DND-41 (cell line): Measurements from ENCODE around the gene SLC27A3.

Experiments
- ATAC-seq: fragments of 200-7000 bp; cut with Tn5 transposase; 3 replicates; pipeline ENCODE4 v1.9.1; 2021; ENCODE audit warnings: low read depth; ENCODE audit not compliant: insufficient read depth
- DNase-seq: peaks from one replicate; pipeline ENCODE4 v3.0.0-alpha.2; 2020
- H2AFZ ChIP-seq: 2 replicates; pipeline ENCODE4 v1.6.0; 2012; ENCODE audit warnings: low read depth, low read length
- H3K27ac ChIP-seq: 2 replicates; pipeline ENCODE4 v1.5.1; 2012; ENCODE audit warnings: low read length, inconsistent platforms
- H3K27me3 ChIP-seq: fragments of 200-600 bp; sonication (generic); 2 replicates; pipeline ENCODE4 v1.6.0; 2012; ENCODE audit warnings: low read length, mild to moderate bottlenecking, inconsistent platforms; ENCODE audit not compliant: insufficient read depth, poor library complexity
- H3K36me3 ChIP-seq: 2 replicates; pipeline ENCODE4 v1.5.1; 2012; ENCODE audit warnings: low read length, inconsistent platforms; ENCODE audit not compliant: insufficient read depth
- H3K4me1 ChIP-seq: 2 replicates; pipeline ENCODE4 v1.5.1; 2012; ENCODE audit warnings: mild to moderate bottlenecking, low read length; ENCODE audit not compliant: insufficient read depth
- H3K4me2 ChIP-seq: 2 replicates; pipeline ENCODE4 v1.6.0; 2012; ENCODE audit warnings: mild to moderate bottlenecking, moderate library complexity, low read length, inconsistent platforms; ENCODE audit not compliant: insufficient read depth
- H3K4me3 ChIP-seq, 2 experiments: fragments of 200-600 bp in 1 of 2; shearing (Covaris generic) in 1 of 2; 2 replicates each; pipeline ENCODE4 v1.5.1; 2012 to 2016; ENCODE audit warnings: inconsistent platforms in 2 of 2, low read length in 2 of 2, mild to moderate bottlenecking in 2 of 2, low read depth in 1 of 2, moderate library complexity in 1 of 2
- H3K79me2 ChIP-seq: 2 replicates; pipeline ENCODE4 v1.6.0; 2012; ENCODE audit warnings: low read length, inconsistent platforms; ENCODE audit not compliant: insufficient read depth
- H3K9ac ChIP-seq: 2 replicates; pipeline ENCODE4 v1.6.0; 2012; ENCODE audit warnings: low read depth, mild to moderate bottlenecking, inconsistent platforms, low read length, moderate library complexity
- H3K9me3 ChIP-seq: 2 replicates; pipeline ENCODE4 v1.5.1; 2012; ENCODE audit warnings: low read length, moderate library complexity, mild to moderate bottlenecking, inconsistent platforms; ENCODE audit not compliant: insufficient read depth, severe bottlenecking
- H4K20me1 ChIP-seq: 2 replicates; pipeline ENCODE4 v1.6.0; 2012; ENCODE audit warnings: low read length; ENCODE audit not compliant: insufficient read depth
- CTCF ChIP-seq: IDR thresholded peaks from 2 replicates; pipeline ENCODE4 v1.5.1; 2012; ENCODE audit warnings: borderline replicate concordance, low read length, moderate library complexity, mild to moderate bottlenecking; ENCODE audit not compliant: poor library complexity, severe bottlenecking; ENCODE audit errors: extremely low read depth
- EZH2 ChIP-seq: IDR thresholded peaks from 3 replicates; pipeline ENCODE4 v1.6.1; 2012; ENCODE audit warnings: borderline replicate concordance, low read depth, mild to moderate bottlenecking, moderate library complexity, low read length, inconsistent platforms; ENCODE audit not compliant: severe bottlenecking

The SLC27A3 gene

GRCh38 chr1:153793261-153793972, 18.2 kb downstream of the SLC27A3 start:
- H3K4me1 ChIP-seq: peaks cover 3% of the 10 kb centered on the region; the same call in 1 of the 2 replicates
- H3K27ac ChIP-seq: no peak overlapping the region
- no peaks in the 10 kb centered on the region for H3K27me3 ChIP-seq
- H3K9ac ChIP-seq: no peak overlapping the region
- H3K4me2 ChIP-seq: no peak overlapping the region
- H3K79me2 ChIP-seq: no peaks in the 10 kb centered on the region
- no peaks in the 10 kb centered on the region for H3K9me3 ChIP-seq
- DNase-seq: no peak
- no peak for TF ChIP-seq CTCF
- TF ChIP-seq EZH2: no peak
- no peaks in the 10 kb centered on the region for H4K20me1 ChIP-seq
- H2AFZ ChIP-seq: no peak overlapping the region
- no peaks in the 10 kb centered on the region for H3K36me3 ChIP-seq
- ATAC-seq: no peak
- no peak overlapping the region for H3K4me3 ChIP-seq

DNA sequence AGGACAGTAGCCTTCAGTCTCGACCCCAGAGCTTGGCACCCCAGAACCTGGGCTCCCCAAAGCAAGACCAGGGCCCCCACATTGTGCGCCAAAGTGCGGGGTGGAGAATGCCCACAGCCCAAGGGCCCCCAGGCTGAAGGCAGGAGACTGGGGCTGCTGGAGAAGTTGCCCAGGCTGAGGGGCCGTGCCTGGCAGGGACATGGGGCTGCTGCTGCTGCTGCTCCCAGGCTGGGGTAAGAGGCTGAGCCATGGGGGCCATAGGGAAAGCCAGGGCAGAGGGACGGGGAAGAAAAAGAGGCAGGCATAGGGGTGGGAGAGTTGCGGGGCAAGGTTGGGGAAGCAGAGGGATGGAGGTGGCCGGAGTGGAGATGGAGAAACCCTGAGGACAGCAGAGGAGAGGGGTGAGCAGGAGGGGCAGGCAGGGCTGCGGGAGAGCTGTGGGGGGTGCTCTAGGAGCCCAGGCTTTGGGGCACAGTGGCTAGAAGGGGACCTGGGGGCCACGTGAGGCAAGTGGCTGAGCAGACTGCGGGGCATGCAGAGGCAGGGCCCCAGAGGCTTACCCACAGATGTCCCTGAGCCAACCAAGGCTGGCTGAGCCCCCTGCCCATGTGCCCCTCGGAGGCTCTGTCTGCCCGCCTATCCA, 18.9 kb downstream of the SLC27A3 start:
- Histone ChIP-seq H3K9ac (no peak overlapping the region), H3K4me3 (no peak overlapping the region), H3K4me1 (peaks cover 3% of the 10 kb centered on the region; the same call in 1 of the 2 replicates), H3K9me3 (no peaks in the 10 kb centered on the region), H3K27me3 (no peaks in the 10 kb centered on the region), H3K27ac (no peak overlapping the region), H3K79me2 (no peaks in the 10 kb centered on the region), H2AFZ (no peak overlapping the region), H3K4me2 (no peak overlapping the region), H4K20me1 (no peaks in the 10 kb centered on the region), H3K36me3 (no peaks in the 10 kb centered on the region)
- ATAC-seq: no peak
- DNase-seq: no peak
- TF ChIP-seq CTCF: no peak
- TF ChIP-seq EZH2: no peak

GRCh38 chr1:153794624-153795329, 19.6 kb downstream of the SLC27A3 start:
- Histone ChIP-seq H3K9me3 (no peaks in the 10 kb centered on the region), H3K4me2 (no peak overlapping the region), H3K9ac (no peak overlapping the region), H3K4me3 (no peak overlapping the region), H3K4me1 (peaks cover 3% of the 10 kb centered on the region; the same call in 1 of the 2 replicates), H3K36me3 (no peaks in the 10 kb centered on the region), H3K27me3 (no peaks in the 10 kb centered on the region), H3K27ac (no peak overlapping the region), H4K20me1 (no peaks in the 10 kb centered on the region), H3K79me2 (no peaks in the 10 kb centered on the region), H2AFZ (no peak overlapping the region)
- TF ChIP-seq EZH2 (no peak), CTCF (no peak)
- DNase-seq (no peak), ATAC-seq (no peak)
